HG03280 (cell line): ENCODE measurements around the gene THSD7B.
"Not testable (repeated sequence)": the region's sequence is repeated elsewhere in the genome, so short reads cannot be mapped to it uniquely, and the experiment has no call there.

Experiments used
- ATAC-seq: cut with Tn5 transposase; IDR thresholded peaks from one replicate; pipeline ENCODE4 v1.9.1; 2021; ENCODE audit warnings: mild to moderate bottlenecking, moderate library complexity; ENCODE audit not compliant: unreplicated experiment

The THSD7B gene

GRCh38 chr2:136929531-136929930 is 164.2 kb downstream of the THSD7B start:
- no peak for ATAC-seq

GRCh38 chr2:136932700-136933099 is 167.4 kb downstream of the THSD7B start:
- ATAC-seq: no peak

- ATAC-seq: no peak
Measured at GRCh38 chr2:136935119-136935518, 169.8 kb downstream of the THSD7B start.

GRCh38 chr2:136956050-136956449 is 190.7 kb downstream of the THSD7B start:
- ATAC-seq: no peak

GRCh38 chr2:136957044-136957443 is 191.7 kb downstream of the THSD7B start:
- ATAC-seq: no peak

- ATAC-seq: no peak
Measured at GRCh38 chr2:136962105-136962725, 196.9 kb downstream of the THSD7B start.

- ATAC-seq: no peak
Measured at GRCh38 chr2:136966485-136966884, 201.1 kb downstream of the THSD7B start.

- no peak for ATAC-seq
Measured at GRCh38 chr2:136980303-136980702, 215.0 kb downstream of the THSD7B start.

GRCh38 chr2:136981689-136982088 is 216.3 kb downstream of the THSD7B start:
- ATAC-seq: not testable (repeated sequence)

GRCh38 chr2:136985044-136985443 is 219.7 kb downstream of the THSD7B start:
- no peak for ATAC-seq

- ATAC-seq: no peak
Measured at GRCh38 chr2:136986605-136987221, 221.4 kb downstream of the THSD7B start.

GRCh38 chr2:136990316-136990715 is 225.0 kb downstream of the THSD7B start:
- no peak for ATAC-seq

GRCh38 chr2:136994793-136995192 is 229.4 kb downstream of the THSD7B start:
- no peak for ATAC-seq

GRCh38 chr2:136997557-136997956 is 232.2 kb downstream of the THSD7B start:
- no peak for ATAC-seq

- no peak for ATAC-seq
Measured at GRCh38 chr2:137000811-137001210, 235.5 kb downstream of the THSD7B start.

- no peak for ATAC-seq
Measured at GRCh38 chr2:137002896-137003295, 237.6 kb downstream of the THSD7B start.

- ATAC-seq: no peak
Measured at GRCh38 chr2:137005210-137005609, 239.9 kb downstream of the THSD7B start.

- ATAC-seq: no peak
Measured at GRCh38 chr2:137007938-137008337, 242.6 kb downstream of the THSD7B start.

- no peak for ATAC-seq
Measured at GRCh38 chr2:137009953-137010352, 244.6 kb downstream of the THSD7B start.

GRCh38 chr2:137020452-137021196 is 255.3 kb downstream of the THSD7B start:
- no peak for ATAC-seq

- ATAC-seq: no peak
Measured at GRCh38 chr2:137021763-137022162, 256.4 kb downstream of the THSD7B start.

GRCh38 chr2:137023205-137023604 is 257.9 kb downstream of the THSD7B start:
- ATAC-seq: no peak
